Measurements from ENCODE around the gene SRRM3.
A peak's percentile ranks its signal among the peaks of the same experiment; 100 is the strongest.

SRRM3 gene

DNA sequence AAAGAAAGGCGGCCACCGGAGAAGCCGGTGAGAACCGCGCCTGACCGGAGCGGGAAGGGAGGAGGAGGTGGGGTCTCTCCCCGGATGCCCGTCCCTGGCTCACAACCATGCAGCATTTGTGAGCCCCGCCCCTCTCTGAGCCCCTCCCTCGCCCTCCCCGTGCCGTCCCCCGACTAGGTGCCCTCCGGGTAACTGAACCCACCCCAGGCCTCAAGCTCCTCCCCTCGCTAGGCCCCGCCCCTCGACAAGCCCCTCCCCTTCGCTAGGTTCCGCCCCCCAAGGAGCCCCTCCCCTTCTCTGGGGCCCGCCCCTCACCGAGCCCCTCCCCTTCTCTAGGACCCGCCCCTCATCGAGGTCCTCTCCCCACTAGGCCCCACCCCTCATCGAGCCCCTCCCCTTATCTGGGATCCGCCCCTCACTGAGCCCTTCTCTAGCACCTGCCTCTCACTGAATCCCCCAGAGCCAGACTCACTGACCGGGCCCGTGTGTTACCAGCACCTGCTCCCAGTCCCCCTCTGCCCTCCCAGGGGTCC lies 58.5 kb downstream of the SRRM3 start (continued):
- TF ChIP-seq, protein P1, sequence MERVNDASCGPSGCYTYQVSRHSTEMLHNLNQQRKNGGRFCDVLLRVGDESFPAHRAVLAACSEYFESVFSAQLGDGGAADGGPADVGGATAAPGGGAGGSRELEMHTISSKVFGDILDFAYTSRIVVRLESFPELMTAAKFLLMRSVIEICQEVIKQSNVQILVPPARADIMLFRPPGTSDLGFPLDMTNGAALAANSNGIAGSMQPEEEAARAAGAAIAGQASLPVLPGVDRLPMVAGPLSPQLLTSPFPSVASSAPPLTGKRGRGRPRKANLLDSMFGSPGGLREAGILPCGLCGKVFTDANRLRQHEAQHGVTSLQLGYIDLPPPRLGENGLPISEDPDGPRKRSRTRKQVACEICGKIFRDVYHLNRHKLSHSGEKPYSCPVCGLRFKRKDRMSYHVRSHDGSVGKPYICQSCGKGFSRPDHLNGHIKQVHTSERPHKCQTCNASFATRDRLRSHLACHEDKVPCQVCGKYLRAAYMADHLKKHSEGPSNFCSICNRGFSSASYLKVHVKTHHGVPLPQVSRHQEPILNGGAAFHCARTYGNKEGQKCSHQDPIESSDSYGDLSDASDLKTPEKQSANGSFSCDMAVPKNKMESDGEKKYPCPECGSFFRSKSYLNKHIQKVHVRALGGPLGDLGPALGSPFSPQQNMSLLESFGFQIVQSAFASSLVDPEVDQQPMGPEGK (tag by site-specific recombination; IDR thresholded peaks at IDR 0.05) = peak; percentile 54
- TF ChIP-seq ZNF664 (tag by site-specific recombination; IDR thresholded peaks at IDR 0.05) = no peak
- TF ChIP-seq GFI1B (tag by site-specific recombination; IDR thresholded peaks at IDR 0.05) = no peak
- TF ChIP-seq SP3 (tag by site-specific recombination; IDR thresholded peaks at IDR 0.05) = peak; percentile 74
- TF ChIP-seq ZNF426 (tag by site-specific recombination; IDR thresholded peaks at IDR 0.05) = no peak
- no peak for TF ChIP-seq ZNF138 (tag by site-specific recombination; IDR thresholded peaks at IDR 0.05; ENCODE audit: borderline replicate concordance)
- TF ChIP-seq KLF8 (tag by site-specific recombination; IDR thresholded peaks at IDR 0.05) = 0 out of 2 replicates have a peak, but pooled peaks have one; percentile 56
- peak; percentile 64; the same call in 1 of the 2 replicates for TF ChIP-seq ZBTB17 (tag by site-specific recombination; IDR thresholded peaks at IDR 0.05)
- TF ChIP-seq, protein P2, sequence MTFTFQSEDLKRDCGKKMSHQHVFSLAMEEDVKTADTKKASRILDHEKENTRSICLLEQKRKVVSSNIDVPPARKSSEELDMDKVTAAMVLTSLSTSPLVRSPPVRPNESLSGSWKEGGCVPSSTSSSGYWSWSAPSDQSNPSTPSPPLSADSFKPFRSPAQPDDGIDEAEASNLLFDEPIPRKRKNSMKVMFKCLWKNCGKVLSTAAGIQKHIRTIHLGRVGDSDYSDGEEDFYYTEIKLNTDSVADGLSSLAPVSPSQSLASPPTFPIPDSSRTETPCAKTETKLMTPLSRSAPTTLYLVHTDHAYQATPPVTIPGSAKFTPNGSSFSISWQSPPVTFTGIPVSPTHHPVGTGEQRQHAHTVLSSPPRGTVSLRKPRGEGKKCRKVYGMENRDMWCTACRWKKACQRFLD (tag by site-specific recombination; IDR thresholded peaks at IDR 0.05) = no peak
- TF ChIP-seq ZNF785 (tag by site-specific recombination; IDR thresholded peaks at IDR 0.05) = no peak
- no peak for TF ChIP-seq ZNF624 (tag by site-specific recombination; IDR thresholded peaks at IDR 0.05)
- TF ChIP-seq OVOL3 (tag by site-specific recombination; IDR thresholded peaks at IDR 0.05) = no peak
- TF ChIP-seq ZSCAN23 (tag by site-specific recombination; IDR thresholded peaks at IDR 0.05) = no peak
- TF ChIP-seq IKZF3 (tag by site-specific recombination; IDR thresholded peaks at IDR 0.05) = no peak
- TF ChIP-seq SETDB1 (IDR thresholded peaks at IDR 0.05; ENCODE audit: insufficient read length, low read length) = no peak
- TF ChIP-seq ZNF777 (tag by site-specific recombination; IDR thresholded peaks at IDR 0.05; ENCODE audit: borderline replicate concordance) = no peak
- TF ChIP-seq OSR2 (tag by site-specific recombination; IDR thresholded peaks at IDR 0.05) = no peak
- TF ChIP-seq ZNF585B (tag by site-specific recombination; IDR thresholded peaks at IDR 0.05) = no peak
- 0 out of 2 replicates have a peak, but pooled peaks have one; percentile 14 for TF ChIP-seq KLF1 (tag by site-specific recombination; IDR thresholded peaks at IDR 0.05)
- no peak for TF ChIP-seq YY1 (tag by site-specific recombination; IDR thresholded peaks at IDR 0.05)

DNA sequence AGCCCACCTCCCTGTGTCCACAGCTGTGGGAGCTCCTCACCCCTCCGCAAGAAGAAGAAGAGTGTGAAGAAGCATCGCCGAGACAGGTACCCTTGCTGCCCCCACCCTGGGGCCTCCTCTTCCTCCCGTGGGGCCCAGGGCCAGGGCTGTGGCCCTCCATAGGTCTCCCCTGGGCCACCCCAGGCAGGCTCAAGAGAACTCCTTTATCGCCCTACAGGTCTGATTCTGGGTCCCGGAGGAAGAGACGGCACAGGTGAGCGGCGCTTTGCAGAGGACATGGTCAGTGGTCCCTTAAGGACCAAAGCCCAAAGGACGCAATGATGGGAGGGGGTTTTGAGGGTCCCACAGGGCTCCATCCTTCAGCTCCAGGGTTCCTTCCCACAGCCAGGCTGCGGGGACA lies 59.6 kb downstream of the SRRM3 start:
- H3K9me3 ChIP-seq (ENCODE audit: control insufficient read depth, insufficient read depth, low read depth, low read length) = no peaks in the 10 kb centered on the region
- ChIA-PET POLR2A (interaction anchor here (0.6 to 1.5 kb wide), 2 partner anchors 95 to 287 kb away, joined by 6 to 9 read pairs; no protein-coding TSS in a partner anchor), CTCF (interaction anchor here (0.5 to 4.3 kb wide), 7 partner anchors 33 to 192 kb away, joined by 3 to 50 read pairs (median 4); no protein-coding TSS in a partner anchor)
- TF ChIP-seq ZFP41 (tag by site-specific recombination; IDR thresholded peaks at IDR 0.05; ENCODE audit: borderline replicate concordance) (no peak), ZNF558 (tag by site-specific recombination; IDR thresholded peaks at IDR 0.05) (no peak), ZNF140 (tag by site-specific recombination; IDR thresholded peaks at IDR 0.05) (no peak), ZNF48 (tag by site-specific recombination; IDR thresholded peaks at IDR 0.05) (no peak), ZNF341 (tag by site-specific recombination; IDR thresholded peaks at IDR 0.05; ENCODE audit: low read depth) (no peak)
- TF ChIP-seq, protein P3, sequence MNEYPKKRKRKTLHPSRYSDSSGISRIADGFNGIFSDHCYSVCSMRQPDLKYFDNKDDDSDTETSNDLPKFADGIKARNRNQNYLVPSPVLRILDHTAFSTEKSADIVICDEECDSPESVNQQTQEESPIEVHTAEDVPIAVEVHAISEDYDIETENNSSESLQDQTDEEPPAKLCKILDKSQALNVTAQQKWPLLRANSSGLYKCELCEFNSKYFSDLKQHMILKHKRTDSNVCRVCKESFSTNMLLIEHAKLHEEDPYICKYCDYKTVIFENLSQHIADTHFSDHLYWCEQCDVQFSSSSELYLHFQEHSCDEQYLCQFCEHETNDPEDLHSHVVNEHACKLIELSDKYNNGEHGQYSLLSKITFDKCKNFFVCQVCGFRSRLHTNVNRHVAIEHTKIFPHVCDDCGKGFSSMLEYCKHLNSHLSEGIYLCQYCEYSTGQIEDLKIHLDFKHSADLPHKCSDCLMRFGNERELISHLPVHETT (tag by site-specific recombination; IDR thresholded peaks at IDR 0.05) = no peak
- TF ChIP-seq, protein P4, sequence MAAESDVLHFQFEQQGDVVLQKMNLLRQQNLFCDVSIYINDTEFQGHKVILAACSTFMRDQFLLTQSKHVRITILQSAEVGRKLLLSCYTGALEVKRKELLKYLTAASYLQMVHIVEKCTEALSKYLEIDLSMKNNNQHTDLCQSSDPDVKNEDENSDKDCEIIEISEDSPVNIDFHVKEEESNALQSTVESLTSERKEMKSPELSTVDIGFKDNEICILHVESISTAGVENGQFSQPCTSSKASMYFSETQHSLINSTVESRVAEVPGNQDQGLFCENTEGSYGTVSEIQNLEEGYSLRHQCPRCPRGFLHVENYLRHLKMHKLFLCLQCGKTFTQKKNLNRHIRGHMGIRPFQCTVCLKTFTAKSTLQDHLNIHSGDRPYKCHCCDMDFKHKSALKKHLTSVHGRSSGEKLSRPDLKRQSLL (tag by site-specific recombination; IDR thresholded peaks at IDR 0.05) = no peak
- TF ChIP-seq, protein P5, sequence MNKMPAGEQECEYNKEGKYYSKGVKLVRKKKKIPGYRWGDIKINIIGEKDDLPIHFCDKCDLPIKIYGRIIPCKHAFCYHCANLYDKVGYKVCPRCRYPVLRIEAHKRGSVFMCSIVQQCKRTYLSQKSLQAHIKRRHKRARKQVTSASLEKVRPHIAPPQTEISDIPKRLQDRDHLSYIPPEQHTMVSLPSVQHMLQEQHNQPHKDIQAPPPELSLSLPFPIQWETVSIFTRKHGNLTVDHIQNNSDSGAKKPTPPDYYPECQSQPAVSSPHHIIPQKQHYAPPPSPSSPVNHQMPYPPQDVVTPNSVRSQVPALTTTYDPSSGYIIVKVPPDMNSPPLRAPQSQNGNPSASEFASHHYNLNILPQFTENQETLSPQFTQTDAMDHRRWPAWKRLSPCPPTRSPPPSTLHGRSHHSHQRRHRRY (tag by site-specific recombination; IDR thresholded peaks at IDR 0.05) = no peak
- H3K27ac ChIP-seq (ENCODE audit: extremely low read depth, low read depth, low read length) = no peak overlapping the region
- H3K4me3 ChIP-seq (ENCODE audit: low read depth, low read length) = no peak overlapping the region
- H3K4me1 ChIP-seq (ENCODE audit: control insufficient read depth, insufficient read depth, low read length) = no peaks in the 10 kb centered on the region
- no peaks in the 10 kb centered on the region for H3K36me3 ChIP-seq (ENCODE audit: control insufficient read depth in 2 of 2, insufficient read depth in 1 of 2, low read length in 2 of 2)

Measured in HEK293 (cell line).